ENCODE results near the gene GFOD1. TPM values are rescaled to one million over a fixed set of nuclear protein-coding genes. Genes with fewer than 3 reads are reported as not detected.

The GFOD1 gene
- total RNA-seq, 1 experiment from 2014 or later, result 6.1 TPM

GRCh38 chr6:13461805-13462204 is 25.6 kb downstream of the GFOD1 start:
- Histone ChIP-seq H3K56ac (ENCODE audit: insufficient read length, low read depth, low read length) (no peak overlapping the region), H3K9ac (ENCODE audit: extremely low read depth, insufficient read length, low read length) (no peak overlapping the region), H2BK20ac (ENCODE audit: low read depth, low read length, poor library complexity, severe bottlenecking) (no peak overlapping the region), H2BK5ac (ENCODE audit: insufficient read length, low read length) (no peak overlapping the region), H3K27ac (ENCODE audit: insufficient read length, low read depth, low read length) (no peak overlapping the region), H3K79me2 (ENCODE audit: insufficient read depth, low read length) (no peaks in the 10 kb centered on the region), H2BK12ac (ENCODE audit: insufficient read length, low read depth, low read length) (no peak overlapping the region), H3K23ac (ENCODE audit: insufficient read length, low read depth, low read length) (no peak overlapping the region), H4K8ac (replicated peaks; ENCODE audit: insufficient read length, low read depth, low read length) (no peak overlapping the region), H2BK15ac (ENCODE audit: low read depth, low read length) (no peak overlapping the region), H3K79me1 (ENCODE audit: insufficient read depth, low read depth, low read length, poor library complexity, severe bottlenecking) (no peaks in the 10 kb centered on the region), H4K20me1 (ENCODE audit: control insufficient read depth, insufficient read depth, insufficient read length) (no peaks in the 10 kb centered on the region), H2BK120ac (ENCODE audit: low read depth, low read length, poor library complexity, severe bottlenecking) (no peak overlapping the region), H4K5ac (ENCODE audit: insufficient read length, low read depth, low read length) (no peak overlapping the region), H3K14ac (ENCODE audit: insufficient read depth, low read length) (no peak overlapping the region), H2AK5ac (ENCODE audit: insufficient read length, low read length) (no peak overlapping the region), H3K27me3 (ENCODE audit: insufficient read depth, low read length) (no peaks in the 10 kb centered on the region), H2AFZ (ENCODE audit: low read length) (no peak overlapping the region), H4K91ac (ENCODE audit: insufficient read length, low read depth, low read length) (no peak overlapping the region), H3K4me2 (ENCODE audit: insufficient read depth, insufficient read length, low read length) (no peak overlapping the region), H3K4me1 (ENCODE audit: insufficient read depth, low read length) (peaks cover 18% of the 10 kb centered on the region), H3K4ac (ENCODE audit: low read depth, low read length) (no peak overlapping the region), H3K9me3 (ENCODE audit: control insufficient read depth, low read depth, low read length) (no peaks in the 10 kb centered on the region), H3T11ph (ENCODE audit: low read length) (no peak overlapping the region), H3K23me2 (ENCODE audit: insufficient read length, low read depth, low read length, poor library complexity, severe bottlenecking) (no peaks in the 10 kb centered on the region), H3K18ac (ENCODE audit: insufficient read length, low read depth, low read length) (no peak overlapping the region)
- WGBS (ENCODE audit: extremely low coverage, insufficient read length, low lambda C conversion rate), result no CpG with 5 or more reads among the region's 6 CpGs
- Mint-ChIP-seq H3K27me3 (ENCODE audit: low read depth) (no peaks in the 10 kb centered on the region), H3K4me1 (peaks cover 38 to 50% of the 10 kb centered on the region in 2 experiments), H3K36me3 (ENCODE audit: insufficient read depth in 1 of 3, low read depth in 3 of 3) (no peaks in the 10 kb centered on the region), H3K4me3 (no peak overlapping the region; a peak in 1 of 5 replicates), H3K9me3 (no peaks in the 10 kb centered on the region), H3K27ac (peak overlapping the region in 1 of 3 experiments; percentile 37; a peak in 1 of 7 replicates)
- DNase-seq, result no peak
- TF ChIP-seq, protein P1, sequence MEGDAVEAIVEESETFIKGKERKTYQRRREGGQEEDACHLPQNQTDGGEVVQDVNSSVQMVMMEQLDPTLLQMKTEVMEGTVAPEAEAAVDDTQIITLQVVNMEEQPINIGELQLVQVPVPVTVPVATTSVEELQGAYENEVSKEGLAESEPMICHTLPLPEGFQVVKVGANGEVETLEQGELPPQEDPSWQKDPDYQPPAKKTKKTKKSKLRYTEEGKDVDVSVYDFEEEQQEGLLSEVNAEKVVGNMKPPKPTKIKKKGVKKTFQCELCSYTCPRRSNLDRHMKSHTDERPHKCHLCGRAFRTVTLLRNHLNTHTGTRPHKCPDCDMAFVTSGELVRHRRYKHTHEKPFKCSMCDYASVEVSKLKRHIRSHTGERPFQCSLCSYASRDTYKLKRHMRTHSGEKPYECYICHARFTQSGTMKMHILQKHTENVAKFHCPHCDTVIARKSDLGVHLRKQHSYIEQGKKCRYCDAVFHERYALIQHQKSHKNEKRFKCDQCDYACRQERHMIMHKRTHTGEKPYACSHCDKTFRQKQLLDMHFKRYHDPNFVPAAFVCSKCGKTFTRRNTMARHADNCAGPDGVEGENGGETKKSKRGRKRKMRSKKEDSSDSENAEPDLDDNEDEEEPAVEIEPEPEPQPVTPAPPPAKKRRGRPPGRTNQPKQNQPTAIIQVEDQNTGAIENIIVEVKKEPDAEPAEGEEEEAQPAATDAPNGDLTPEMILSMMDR (conservative IDR thresholded peaks at IDR 0.05), result no peak
